ENCODE data around the gene TPPP.
"Not testable (repeated sequence)": the region's sequence is repeated elsewhere in the genome, so short reads cannot be mapped to it uniquely, and the experiment has no call there.

TPPP gene

DNA sequence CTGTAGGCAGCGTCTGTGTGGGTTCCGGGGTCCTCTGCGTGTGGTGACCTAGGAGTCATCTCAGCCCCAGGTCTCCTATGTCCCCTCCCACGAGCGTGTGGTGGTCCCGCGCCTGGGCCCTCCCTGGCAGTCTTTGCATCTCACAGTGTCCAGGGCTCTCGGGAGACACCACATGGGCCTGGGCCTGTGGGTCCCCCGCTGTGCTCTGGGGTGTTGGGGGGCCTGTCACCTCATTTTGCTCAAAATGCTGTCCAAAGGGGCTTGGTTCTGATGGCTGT is 54.0 kb downstream of the TPPP start:
- peaks cover 54 to 93% (median 86%) of the 10 kb centered on the region in 11 experiments for H3K36me3 ChIP-seq
- peaks cover 11 to 17% (median 15%) of the 10 kb centered on the region in 10 experiments for H3K4me1 ChIP-seq

DNA sequence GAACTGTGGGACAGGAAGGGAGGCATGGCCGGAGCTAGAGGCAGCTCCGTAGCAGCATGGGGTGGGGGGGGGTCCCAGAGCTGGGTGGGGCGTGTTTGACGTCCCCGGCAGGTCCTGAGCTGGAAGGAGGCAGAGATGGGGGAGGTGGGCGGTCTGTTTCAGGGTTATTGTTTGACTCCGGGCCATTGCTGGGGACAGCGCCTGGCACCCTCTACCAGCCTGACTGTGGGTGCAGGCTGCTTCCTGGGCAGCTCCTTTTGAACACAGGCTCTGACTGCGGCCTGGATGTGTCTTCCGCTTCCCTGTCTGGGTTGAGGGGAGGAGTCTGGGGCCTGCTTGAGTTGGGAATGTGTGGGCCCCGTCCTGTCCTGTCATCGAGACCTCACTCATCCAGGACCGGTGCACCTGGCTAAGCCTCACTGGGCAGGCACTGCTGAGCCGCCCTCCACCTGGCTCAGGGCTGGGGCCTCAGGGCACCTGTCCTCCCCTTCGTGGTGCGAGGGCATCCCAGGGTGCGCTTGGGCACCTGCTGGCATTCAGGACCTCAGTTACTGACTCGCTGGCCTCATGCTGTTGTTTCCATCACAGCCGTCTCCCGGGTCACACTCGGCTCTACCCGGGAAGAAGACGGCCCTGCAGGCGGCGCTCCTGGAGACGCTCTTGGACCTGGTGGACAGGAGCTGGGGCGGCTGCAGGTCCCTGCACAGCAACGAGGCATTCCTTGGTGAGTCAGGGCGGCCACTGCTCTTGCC is 54.5 kb downstream of the TPPP start:
- Histone ChIP-seq H3K9ac (no peak overlapping the region), H3K27me3 (no peaks in the 10 kb centered on the region), H3K4me1 (peaks cover 6 to 12% (median 10%) of the 10 kb centered on the region in 10 experiments), H3K9me3 (replicated peaks in 1 of 11) (peaks cover 0 to 7% (median 0%) of the 10 kb centered on the region in 11 experiments; a peak in 1 of 22 replicates), H3K27ac (no peak overlapping the region), H3K4me2 (no peak overlapping the region), H3K4me3 (no peak overlapping the region), H3K36me3 (peaks cover 54 to 96% (median 91%) of the 10 kb centered on the region in 11 experiments), H4K20me1 (peaks cover 0 to 83% (median 26%) of the 10 kb centered on the region in 11 experiments; a peak in 16 of 22 replicates)
- no peak for TF ChIP-seq Cebpa-rat (IDR thresholded peaks at IDR 0.05)

More for the DNA sequence above, 54.0 kb downstream of the TPPP start:
- Histone ChIP-seq H3K27me3 (no peaks in the 10 kb centered on the region), H4K20me1 (peaks cover 0 to 81% (median 23%) of the 10 kb centered on the region in 11 experiments; a peak in 16 of 22 replicates), H3K9me3 (replicated peaks in 1 of 11) (peaks cover 0 to 7% (median 0%) of the 10 kb centered on the region in 11 experiments; a peak in 1 of 22 replicates), H3K4me2 (no peak overlapping the region), H3K27ac (no peak overlapping the region), H3K4me3 (no peak overlapping the region), H3K9ac (no peak overlapping the region)
- no peak for TF ChIP-seq Cebpa-rat (IDR thresholded peaks at IDR 0.05)

DNA sequence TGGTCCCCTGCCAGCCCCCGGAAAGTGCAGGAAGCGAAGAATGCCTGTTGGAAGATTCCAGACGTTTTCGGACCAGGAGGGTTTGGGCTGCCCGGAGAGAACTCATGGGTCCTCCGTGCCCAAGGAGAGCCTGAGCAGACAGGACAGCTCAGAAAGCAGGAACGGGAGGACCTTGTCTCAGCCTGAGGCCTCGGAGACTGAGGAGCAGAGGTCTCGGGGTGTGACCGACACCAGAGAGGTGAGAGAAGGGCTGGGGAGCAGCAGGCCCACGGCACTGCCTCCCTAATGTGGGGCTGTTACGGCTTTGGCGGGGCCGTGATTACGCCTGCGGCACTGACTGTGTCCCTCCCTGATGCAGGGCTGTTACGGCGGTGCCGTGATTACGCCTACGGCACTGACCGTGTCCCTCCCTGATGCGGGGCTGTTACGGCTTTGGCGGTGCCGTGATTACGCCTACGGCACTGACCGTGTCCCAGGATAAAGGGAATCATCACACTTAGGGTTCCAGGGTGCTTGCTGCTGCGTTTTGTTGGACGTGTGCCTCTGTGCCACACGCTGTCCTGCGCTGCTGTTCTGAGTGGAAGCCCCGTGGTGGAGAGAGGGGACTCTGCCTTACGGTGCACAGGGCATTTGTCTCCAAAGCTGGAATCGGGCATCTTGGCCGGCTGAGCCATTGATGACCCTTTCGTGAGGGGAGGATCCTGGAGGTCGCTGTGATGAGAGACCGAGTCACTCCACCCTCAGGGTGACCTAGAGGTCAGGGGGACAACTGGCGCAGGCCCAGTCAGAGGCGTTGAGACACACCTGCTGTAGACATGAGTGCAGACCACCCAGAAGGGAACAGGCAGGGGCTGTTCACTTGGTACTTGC is 55.3 kb downstream of the TPPP start:
- Histone ChIP-seq H3K36me3 (peaks cover 54 to 96% (median 88%) of the 10 kb centered on the region in 11 experiments), H3K4me3 (no peak overlapping the region), H3K27me3 (no peaks in the 10 kb centered on the region), H3K27ac (no peak overlapping the region), H3K4me2 (no peak overlapping the region), H3K4me1 (peaks cover 0 to 4% (median 2%) of the 10 kb centered on the region in 10 experiments; a peak in 12 of 20 replicates), H3K9me3 (replicated peaks in 1 of 11) (peaks cover 0 to 7% (median 0%) of the 10 kb centered on the region in 11 experiments; a peak in 1 of 22 replicates), H4K20me1 (peaks cover 0 to 81% (median 23%) of the 10 kb centered on the region in 11 experiments; a peak in 15 of 22 replicates), H3K9ac (no peak overlapping the region)
- TF ChIP-seq Cebpa-rat (IDR thresholded peaks at IDR 0.05), result no peak

DNA sequence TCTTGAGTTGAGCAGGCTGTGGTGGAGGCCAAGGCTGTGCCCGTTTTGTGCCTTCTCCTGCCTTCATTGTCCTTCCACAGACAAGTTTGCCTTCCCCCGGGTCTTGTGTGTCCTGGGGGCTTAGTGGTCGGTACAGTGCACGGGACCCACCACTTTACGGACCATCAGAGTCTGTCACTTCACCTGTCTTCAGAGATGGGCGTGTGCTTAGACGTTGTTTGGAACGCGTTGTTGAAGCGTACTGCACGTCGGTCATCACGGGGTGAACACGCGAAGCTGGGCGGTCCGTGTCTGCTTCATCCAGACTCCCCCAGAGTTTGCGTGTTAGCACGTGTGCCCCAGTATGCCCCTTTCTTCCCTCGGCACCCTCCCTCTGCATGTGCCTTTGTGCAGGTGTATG is 56.2 kb downstream of the TPPP start:
- no peak overlapping the region for H3K9ac ChIP-seq
- H3K9me3 ChIP-seq (replicated peaks in 1 of 11), result peaks cover 0 to 7% (median 0%) of the 10 kb centered on the region in 11 experiments; a peak in 1 of 22 replicates

DNA sequence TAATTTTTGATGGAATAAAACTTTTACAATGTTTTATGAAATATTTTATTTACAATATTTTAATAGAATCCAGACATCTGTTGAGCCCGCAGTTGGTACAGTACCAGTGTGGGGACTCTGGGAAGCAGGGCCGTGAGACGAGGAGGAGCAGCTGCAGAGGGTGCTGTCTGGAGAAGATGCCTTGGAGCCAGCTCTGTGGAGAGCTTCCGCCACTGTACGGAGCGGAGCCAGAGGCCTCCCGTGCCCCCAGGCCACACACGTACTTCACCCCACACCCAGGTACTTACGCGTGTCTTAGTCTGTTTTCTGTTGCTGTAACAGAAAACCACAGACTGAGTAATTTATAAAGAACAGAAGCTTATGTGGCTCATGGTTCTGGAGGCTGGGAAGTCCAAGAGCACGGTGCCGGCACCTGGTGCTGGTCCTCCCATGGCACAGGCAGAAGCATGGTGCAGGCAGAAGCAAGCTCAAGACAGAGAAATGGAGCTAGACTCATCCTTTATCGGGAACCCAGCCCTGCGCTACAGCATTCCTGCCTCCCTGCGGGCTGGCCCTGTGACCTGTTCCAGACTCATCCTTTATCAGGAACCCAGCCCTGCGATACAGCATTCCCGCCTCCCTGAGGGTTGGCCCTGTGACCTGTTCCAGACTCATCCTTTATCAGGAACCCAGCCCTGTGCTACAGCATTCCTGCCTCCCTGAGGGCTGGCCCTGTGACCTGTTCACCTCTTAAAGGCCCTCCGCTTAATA is 57.7 kb downstream of the TPPP start:
- Histone ChIP-seq H3K36me3 (peaks cover 48 to 74% (median 65%) of the 10 kb centered on the region in 11 experiments), H4K20me1 (peaks cover 0 to 59% (median 16%) of the 10 kb centered on the region in 11 experiments; a peak in 13 of 22 replicates)
- no peak for TF ChIP-seq Cebpa-rat (IDR thresholded peaks at IDR 0.05)

More for the DNA sequence above, 56.2 kb downstream of the TPPP start:
- TF ChIP-seq Cebpa-rat (IDR thresholded peaks at IDR 0.05), result no peak
- no peak overlapping the region for H3K27ac ChIP-seq
- no peaks in the 10 kb centered on the region for H3K4me1 ChIP-seq
- no peak overlapping the region for H3K4me3 ChIP-seq
- H4K20me1 ChIP-seq, result peaks cover 0 to 73% (median 16%) of the 10 kb centered on the region in 11 experiments; a peak in 13 of 22 replicates
- peaks cover 54 to 88% (median 80%) of the 10 kb centered on the region in 11 experiments for H3K36me3 ChIP-seq
- no peaks in the 10 kb centered on the region for H3K27me3 ChIP-seq
- no peak overlapping the region for H3K4me2 ChIP-seq

DNA sequence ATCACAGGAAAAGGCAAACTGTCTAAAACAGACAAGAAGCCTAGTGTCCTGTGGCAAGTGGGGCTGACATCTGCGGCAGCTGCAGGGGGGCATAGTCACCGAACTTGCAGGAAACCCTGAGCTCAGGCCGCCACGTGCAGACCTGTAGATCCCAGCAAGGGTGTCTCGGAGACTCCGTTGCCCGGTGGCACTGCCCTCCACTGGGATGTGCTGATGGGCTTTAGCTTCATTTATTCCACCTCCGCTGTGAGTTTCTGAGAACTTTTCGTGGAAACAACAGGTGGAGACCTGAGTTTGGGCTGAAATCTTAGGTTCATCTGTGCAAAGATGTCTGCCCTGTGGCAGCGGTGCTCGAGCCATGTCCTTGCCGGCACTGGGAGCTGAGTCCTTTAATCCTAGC is 59.0 kb downstream of the TPPP start:
- Histone ChIP-seq H3K9ac (no peak overlapping the region), H4K20me1 (peaks cover 0 to 47% (median 16%) of the 10 kb centered on the region in 11 experiments; a peak in 13 of 22 replicates), H3K9me3 (replicated peaks in 1 of 11) (peaks cover 0 to 7% (median 0%) of the 10 kb centered on the region in 11 experiments; a peak in 1 of 22 replicates), H3K4me2 (no peak overlapping the region), H3K27ac (no peak overlapping the region), H3K4me3 (no peak overlapping the region), H3K36me3 (peaks cover 36 to 61% (median 52%) of the 10 kb centered on the region in 11 experiments), H3K27me3 (no peaks in the 10 kb centered on the region), H3K4me1 (no peaks in the 10 kb centered on the region)
- TF ChIP-seq Cebpa-rat (IDR thresholded peaks at IDR 0.05), result no peak

More for the DNA sequence above, 57.7 kb downstream of the TPPP start:
- Histone ChIP-seq H3K4me3 (no peak overlapping the region), H3K27me3 (no peaks in the 10 kb centered on the region), H3K4me2 (no peak overlapping the region), H3K27ac (no peak overlapping the region), H3K9ac (no peak overlapping the region), H3K9me3 (replicated peaks in 1 of 11) (peaks cover 0 to 7% (median 0%) of the 10 kb centered on the region in 11 experiments; a peak in 1 of 22 replicates), H3K4me1 (no peaks in the 10 kb centered on the region)

DNA sequence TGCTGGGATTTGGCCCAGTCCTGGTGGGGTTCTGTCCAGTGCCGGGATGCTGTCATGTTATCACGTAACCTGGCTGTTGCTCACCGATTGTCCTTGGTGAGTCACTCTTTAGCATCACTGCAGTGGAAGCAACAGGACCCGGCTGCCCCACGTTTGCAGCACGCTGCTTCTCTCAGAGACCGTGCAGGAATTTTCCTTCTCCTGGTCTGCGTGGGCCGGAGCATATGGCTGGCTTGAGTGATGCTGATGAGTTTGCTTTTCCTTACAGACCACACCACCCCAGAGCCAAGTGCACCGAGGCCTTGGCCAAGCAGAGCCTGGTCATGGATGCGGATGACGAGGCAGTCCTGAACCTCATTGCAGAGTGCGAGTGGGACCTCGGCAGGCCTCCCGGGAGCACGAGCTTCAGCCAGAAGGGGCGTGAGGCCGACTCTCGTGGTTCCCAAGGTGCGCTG is 59.6 kb downstream of the TPPP start:
- H3K27ac ChIP-seq, result no peak overlapping the region
- H4K20me1 ChIP-seq, result peaks cover 0 to 47% (median 20%) of the 10 kb centered on the region in 11 experiments; a peak in 13 of 22 replicates
- peaks cover 34 to 61% (median 51%) of the 10 kb centered on the region in 11 experiments for H3K36me3 ChIP-seq
- no peak for TF ChIP-seq Cebpa-rat (IDR thresholded peaks at IDR 0.05)
- no peaks in the 10 kb centered on the region for H3K27me3 ChIP-seq
- no peaks in the 10 kb centered on the region for H3K4me1 ChIP-seq
- H3K4me3 ChIP-seq, result no peak overlapping the region
- H3K9me3 ChIP-seq (replicated peaks in 1 of 11), result peaks cover 0 to 7% (median 0%) of the 10 kb centered on the region in 11 experiments; a peak in 1 of 22 replicates
- no peak overlapping the region for H3K9ac ChIP-seq
- no peak overlapping the region for H3K4me2 ChIP-seq

DNA sequence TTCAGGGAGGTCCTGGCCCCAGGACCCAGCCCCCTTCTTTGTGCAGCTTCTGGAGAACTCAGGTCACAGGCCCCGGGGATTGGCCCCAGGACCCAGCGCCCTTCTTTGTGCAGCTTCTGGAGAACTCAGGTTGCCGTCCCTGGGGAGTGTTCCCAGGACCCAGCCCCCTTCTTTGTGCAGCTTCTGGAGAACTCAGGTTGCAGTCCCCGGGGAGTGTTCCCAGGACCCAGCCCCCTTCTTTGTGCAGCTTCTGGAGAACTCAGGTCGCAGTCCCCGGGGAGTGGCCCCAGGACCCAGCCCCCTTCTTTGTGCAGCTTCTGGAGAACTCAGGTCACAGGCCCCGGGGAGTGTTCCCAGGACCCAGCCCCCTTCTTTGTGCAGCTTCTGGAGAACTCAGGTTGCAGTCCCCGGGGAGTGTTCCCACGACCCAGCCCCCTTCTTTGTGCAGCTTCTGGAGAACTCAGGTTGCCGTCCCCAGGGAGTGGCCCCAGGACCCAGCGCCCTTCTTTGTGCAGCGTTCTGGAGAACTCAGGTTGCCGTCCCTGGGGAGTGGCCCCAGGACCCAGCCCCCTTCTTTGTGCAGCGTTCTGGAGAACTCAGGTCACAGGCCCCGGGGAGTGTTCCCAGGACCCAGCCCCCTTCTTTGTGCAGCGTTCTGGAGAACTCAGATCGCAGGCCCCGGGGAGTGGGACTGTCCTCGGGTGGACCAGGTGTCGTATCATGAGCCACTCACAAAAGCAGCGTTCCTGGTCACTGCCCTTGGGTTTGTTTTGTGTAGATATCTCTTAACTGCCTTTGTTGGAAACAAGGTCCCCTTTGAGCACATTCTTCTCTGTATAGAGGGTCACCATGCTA is 64.6 kb downstream of the TPPP start:
- H3K4me1 ChIP-seq; H3K27ac ChIP-seq; H3K4me3 ChIP-seq; H3K9me3 ChIP-seq (replicated peaks in 1 of 11); H3K27me3 ChIP-seq; H3K4me2 ChIP-seq; H3K9ac ChIP-seq: not testable (repeated sequence)
- Histone ChIP-seq H3K36me3 (peaks cover 5 to 61% (median 51%) of the 10 kb centered on the region in 11 experiments; a peak in 20 of 22 replicates), H4K20me1 (peaks cover 0 to 58% (median 21%) of the 10 kb centered on the region in 11 experiments; a peak in 15 of 22 replicates)

Measured in BLaER1 treated with 17β-estradiol and CSF1 and Interleukin-3, amounts not matched to agents 10 nM and 100 nM (cell line).